H1 (cell line): ENCODE measurements around the gene ARMH2. TPM values are rescaled to one million over a fixed set of nuclear protein-coding genes. Genes with fewer than 3 reads are reported as not detected.

Source experiments
- CTCF ChIA-PET: fragments of 300-600 bp; sonication (Branson Sonifier 250); formaldehyde crosslinking; loops from one replicate; lab custom pipeline; 2021; ENCODE audit not compliant: partially characterized antibody; lab: Charles Lee
- POLR2A ChIA-PET: fragments of 300-600 bp; sonication (Branson Sonifier 250); formaldehyde crosslinking; loops from one replicate; lab custom pipeline; 2021; ENCODE audit warnings: inconsistent platforms; ENCODE audit not compliant: partially characterized antibody; lab: Charles Lee
- DNase-seq, 2 experiments: peaks; one replicate each; pipeline versions ENCODE4 v3.0.0 to v3.0.0-alpha.2; 2010 to 2022; ENCODE audit warnings: low spot score in 2 of 2, low read depth in 1 of 2, mixed read lengths in 1 of 2
- FAIRE-seq: peaks from 2 replicates; lab custom pipeline; 2011; peaks lifted over from hg19 to GRCh38; lab: Jason Lieb, UNC
- H2AFZ ChIP-seq: 2 replicates; pipeline ENCODE4 v1.8.1; 2012; ENCODE audit warnings: low read length, inconsistent platforms
- H2AK5ac ChIP-seq: 2 replicates; pipeline ENCODE4 v1.6.1; 2013; ENCODE audit warnings: low read depth, low read length
- H2BK120ac ChIP-seq: replicated peaks from 2 replicates; pipeline ENCODE3; 2013; ENCODE audit warnings: low read depth, low read length, inconsistent platforms
- H2BK12ac ChIP-seq: 2 replicates; pipeline ENCODE4 v1.6.1; 2013; ENCODE audit warnings: low read depth, low read length
- H2BK15ac ChIP-seq: 2 replicates; pipeline ENCODE4 v1.6.1; 2013; ENCODE audit warnings: low read length
- H2BK20ac ChIP-seq: 2 replicates; pipeline ENCODE4 v1.6.1; 2013; ENCODE audit warnings: low read length
- H2BK5ac ChIP-seq: 2 replicates; pipeline ENCODE4 v1.6.1; 2013; ENCODE audit warnings: low read depth, low read length
- H3K14ac ChIP-seq: 2 replicates; pipeline ENCODE4 v1.6.1; 2013; ENCODE audit warnings: inconsistent platforms; ENCODE audit not compliant: insufficient read length
- H3K18ac ChIP-seq: 2 replicates; pipeline ENCODE4 v1.6.1; 2013; ENCODE audit warnings: low read length; ENCODE audit errors: extremely low read depth
- H3K23ac ChIP-seq: 2 replicates; pipeline ENCODE4 v1.6.1; 2013; ENCODE audit warnings: inconsistent platforms; ENCODE audit not compliant: insufficient read length
- H3K23me2 ChIP-seq: 2 replicates; pipeline ENCODE4 v1.6.1; 2013; ENCODE audit warnings: low read depth, low read length
- H3K27ac ChIP-seq: 2 replicates; pipeline ENCODE4 v1.6.1; 2011; ENCODE audit warnings: low read depth, low read length, inconsistent platforms
- H3K27me3 ChIP-seq, 4 experiments: replicated peaks in 1 of 4; 1 replicate in 1 of 4; 2 replicates in 3 of 4; pipeline versions ENCODE4 v1.6.1 to v1.8.1; 2011 to 2013; ENCODE audit warnings: low read length in 3 of 4, mild to moderate bottlenecking in 3 of 4, inconsistent platforms in 2 of 4, mixed read lengths in 2 of 4, moderate library complexity in 1 of 4; ENCODE audit not compliant: control insufficient read depth in 3 of 4, insufficient read depth in 3 of 4; ENCODE audit errors: extremely low read depth in 1 of 4
- H3K36me3 ChIP-seq, 4 experiments: 2 replicates each; pipeline versions ENCODE4 v1.6.1 to v1.8.1; 2011 to 2013; ENCODE audit warnings: mild to moderate bottlenecking in 4 of 4, low read length in 3 of 4, moderate library complexity in 2 of 4, control low read depth in 1 of 4, inconsistent platforms in 1 of 4; ENCODE audit not compliant: insufficient read depth in 4 of 4, control insufficient read depth in 2 of 4
- H3K4ac ChIP-seq: replicated peaks from 2 replicates; pipeline ENCODE3; 2013; ENCODE audit warnings: low read length, low read depth, mixed read lengths, inconsistent platforms; ENCODE audit not compliant: insufficient read length
- H3K4me1 ChIP-seq, 4 experiments: replicated peaks in 1 of 4; 1 replicate in 1 of 4; 2 replicates in 3 of 4; pipeline versions ENCODE4 v1.6.1 to v1.8.1; 2011 to 2013; ENCODE audit warnings: low read length in 3 of 4, inconsistent platforms in 2 of 4, mixed read lengths in 1 of 4; ENCODE audit not compliant: insufficient read depth in 4 of 4, control insufficient read depth in 3 of 4
- H3K4me2 ChIP-seq, 2 experiments: 2 replicates each; pipeline versions ENCODE4 v1.6.1 to v1.8.1; 2011 to 2013; ENCODE audit warnings: low read depth in 2 of 2, low read length in 2 of 2, control low read depth in 1 of 2, inconsistent platforms in 1 of 2, mild to moderate bottlenecking in 1 of 2; ENCODE audit not compliant: insufficient read depth in 1 of 2
- H3K4me3 ChIP-seq, 4 experiments: fragments of 200-600, 300-600 bp in 1 of 4; sonication (generic), shearing (Covaris generic), sonication (Bioruptor Twin) in 1 of 4; 2 replicates each; pipeline versions ENCODE4 v1.5.1 to v1.8.1; 2011 to 2016; ENCODE audit warnings: low read length in 4 of 4, low read depth in 3 of 4, control low read depth in 2 of 4, inconsistent platforms in 2 of 4, mild to moderate bottlenecking in 2 of 4, mixed read lengths in 1 of 4, moderate library complexity in 1 of 4; ENCODE audit not compliant: insufficient read depth in 2 of 4; ENCODE audit errors: extremely low read depth in 1 of 4
- H3K56ac ChIP-seq: replicated peaks from 2 replicates; pipeline ENCODE3; 2013; ENCODE audit warnings: low read depth, mild to moderate bottlenecking, mixed read lengths, low read length, inconsistent platforms; ENCODE audit not compliant: insufficient read length
- H3K79me1 ChIP-seq: 2 replicates; pipeline ENCODE4 v1.6.1; 2013; ENCODE audit warnings: low read depth, low read length, control low read depth
- H3K79me2 ChIP-seq, 2 experiments: 2 replicates each; pipeline versions ENCODE4 v1.6.1 to v1.8.1; 2012 to 2013; ENCODE audit warnings: low read length in 2 of 2, mild to moderate bottlenecking in 2 of 2, inconsistent platforms in 1 of 2; ENCODE audit not compliant: insufficient read depth in 2 of 2, control insufficient read depth in 1 of 2
- H3K9ac ChIP-seq, 4 experiments: replicated peaks in 1 of 4; 1 replicate in 1 of 4; 2 replicates in 3 of 4; pipeline versions ENCODE4 v1.6.1 to v1.8.1; 2011 to 2013; ENCODE audit warnings: low read depth in 3 of 4, low read length in 3 of 4, control low read depth in 2 of 4, mild to moderate bottlenecking in 2 of 4, moderate library complexity in 2 of 4, inconsistent platforms in 1 of 4; ENCODE audit errors: extremely low read depth in 1 of 4
- H3K9me3 ChIP-seq, 2 experiments: 2 replicates each; pipeline versions ENCODE4 v1.6.1 to v1.8.1; 2012 to 2013; ENCODE audit warnings: mild to moderate bottlenecking in 2 of 2, moderate library complexity in 2 of 2, control low read depth in 1 of 2, inconsistent platforms in 1 of 2, low read depth in 1 of 2, low read length in 1 of 2, mixed read lengths in 1 of 2; ENCODE audit not compliant: insufficient read depth in 2 of 2
- H4K20me1 ChIP-seq, 2 experiments: replicated peaks in 1 of 2; 2 replicates each; pipeline versions ENCODE3 to v1.8.1; 2011 to 2013; ENCODE audit warnings: inconsistent platforms in 2 of 2, low read length in 2 of 2, mild to moderate bottlenecking in 1 of 2; ENCODE audit not compliant: insufficient read depth in 2 of 2, control insufficient read depth in 1 of 2
- H4K5ac ChIP-seq: 2 replicates; pipeline ENCODE4 v1.6.1; 2013; ENCODE audit warnings: low read length, low read depth, mixed read lengths, inconsistent platforms; ENCODE audit not compliant: insufficient read length
- H4K8ac ChIP-seq: 2 replicates; pipeline ENCODE4 v1.8.0; 2013; ENCODE audit warnings: mild to moderate bottlenecking, moderate library complexity, low read length, inconsistent platforms; ENCODE audit not compliant: insufficient read depth; ENCODE audit errors: extremely low read depth
- H4K91ac ChIP-seq: replicated peaks from 2 replicates; pipeline ENCODE3; 2013; ENCODE audit warnings: low read length, mixed read lengths, inconsistent platforms; ENCODE audit not compliant: insufficient read length
- ASH2L ChIP-seq: fragments of 200-600, 300-600 bp; sonication (generic); IDR thresholded peaks from one replicate; pipeline ENCODE4 v1.7.1; 2017; ENCODE audit warnings: low read length
- BCL11A ChIP-seq, 2 experiments: IDR thresholded peaks; one replicate each; pipeline ENCODE4 v1.6.1; 2011; ENCODE audit warnings: low read depth in 2 of 2, low read length in 2 of 2, mild to moderate bottlenecking in 2 of 2
- BRCA1 ChIP-seq: IDR thresholded peaks from 2 replicates; pipeline ENCODE4 v1.6.1; 2012; ENCODE audit warnings: low read depth, low read length, improper control_type of control experiment
- CBX5 ChIP-seq: fragments of 300-800, 300-1000 bp; sonication (generic); IDR thresholded peaks from 2 replicates; pipeline ENCODE4 v1.7.1; 2016; ENCODE audit warnings: antibody characterized with exemption, low read length, low read depth
- KDM5A ChIP-seq: fragments of 200-600 bp; IDR thresholded peaks from 2 replicates; pipeline ENCODE4 v1.7.1; 2012; ENCODE audit warnings: mild to moderate bottlenecking, low read length, inconsistent platforms, mixed read lengths
- SAP30 ChIP-seq: fragments of 300-600 bp; sonication (generic); IDR thresholded peaks from 2 replicates; pipeline ENCODE4 v1.7.1; 2012; ENCODE audit warnings: low read length, moderate library complexity, mild to moderate bottlenecking, inconsistent platforms; ENCODE audit not compliant: insufficient read depth, insufficient replicate concordance
- SIN3A ChIP-seq, 2 experiments: IDR thresholded peaks in 1 of 2; conservative IDR thresholded peaks in 1 of 2; 2 replicates each; pipeline ENCODE4 v1.6.1; 2011 to 2012; ENCODE audit warnings: low read length in 2 of 2, improper control_type of control experiment in 1 of 2, low read depth in 1 of 2, mild to moderate bottlenecking in 1 of 2
- SRF ChIP-seq: IDR thresholded peaks from 2 replicates; pipeline ENCODE4 v1.6.1; 2011; ENCODE audit warnings: mild to moderate bottlenecking, low read depth, low read length, moderate library complexity
- TAF7 ChIP-seq: optimal IDR thresholded peaks from 2 replicates; pipeline ENCODE3; 2011; ENCODE audit warnings: low read depth, mild to moderate bottlenecking, inconsistent platforms, low read length, moderate library complexity, borderline replicate concordance
- WGBS, 2 experiments: shearing (Covaris generic) in 1 of 2; methylation state at CpG; one replicate each; pipeline versions ENCODE4 v1.1.6 to v1.1.7; 2013 to 2015; ENCODE audit warnings: low lambda C conversion rate in 2 of 2, mixed read lengths in 2 of 2, inconsistent platforms in 1 of 2, low coverage in 1 of 2, missing lambda C conversion rate in 1 of 2; ENCODE audit not compliant: insufficient replicate concordance in 2 of 2, insufficient coverage in 1 of 2, insufficient read length in 1 of 2; ENCODE audit errors: extremely low coverage in 1 of 2, missing lambda C conversion rate in 1 of 2; 5-methylcytosine and 5-hydroxymethylcytosine counted together
- polyA plus RNA-seq, 7 experiments: library from polyadenylated mRNA; depleted of rRNA in 3 of 7; stranded (reverse) in 5 of 7; unstranded in 2 of 7; fragments of >200 nt in 5 of 7; fragments of 200-250 nt in 2 of 7; gene quantifications; 1 replicate in 5 of 7; 2 replicates in 1 of 7; 4 replicates in 1 of 7; pipeline versions ENCODE4 v1.2.1 to v1.2.3, GENCODE V29; 2011 to 2013; ENCODE audit warnings: missing spikeins in 2 of 7, mixed read lengths in 2 of 7
- total RNA-seq: library from RNA; stranded (reverse); fragmentation: NEBNext Ultra II Directional; extraction: Animal tissue kit (Norgen Biotek cat#: 25700); gene quantifications from 2 replicates; pipeline ENCODE4 v1.2.1, GENCODE V29; 2021
- TF ChIP-seq, protein P1 (sequence below): IDR thresholded peaks from 2 replicates; pipeline ENCODE4 v1.6.1; 2012; ENCODE audit warnings: low read length, inconsistent platforms

The ARMH2 gene
- total and polyA plus RNA-seq, 2 of the 8 experiments (the other 6 are each of a cell fraction or from before 2014, with no cell fraction given), result not detected

DNA sequence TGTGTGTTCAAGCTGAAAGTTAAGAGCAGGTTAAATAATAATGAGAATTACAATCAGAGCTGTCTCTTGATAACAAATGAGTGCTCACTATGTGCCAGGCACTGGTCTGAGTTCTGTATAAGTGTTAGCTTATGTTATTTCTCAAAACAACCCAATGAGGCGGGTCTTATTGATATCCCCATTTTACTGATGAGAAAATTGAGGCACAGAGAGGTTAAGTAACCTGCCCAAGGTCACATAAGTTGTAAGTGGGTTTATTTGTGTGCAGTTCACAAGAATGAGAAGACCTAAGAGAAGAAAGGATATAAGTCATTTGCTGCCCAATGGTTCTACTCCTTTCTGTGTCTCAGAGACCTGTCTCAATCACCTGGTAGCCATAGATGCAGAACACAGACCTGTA, 34.1 kb upstream of the ARMH2 start:
- Histone ChIP-seq H3K79me2 (no peaks in the 10 kb centered on the region), H3K9ac (no peak overlapping the region), H3K14ac (no peak overlapping the region), H2AFZ (no peak overlapping the region), H3K27me3 (no peaks in the 10 kb centered on the region), H3K79me1 (no peaks in the 10 kb centered on the region), H2BK20ac (no peak overlapping the region), H3K9me3 (no peaks in the 10 kb centered on the region), H4K8ac (no peak overlapping the region), H2BK12ac (no peak overlapping the region), H4K20me1 (peaks cover 0 to 2% of the 10 kb centered on the region in 2 experiments), H3K4me2 (no peak overlapping the region), H3K23ac (no peak overlapping the region), H2BK5ac (no peak overlapping the region), H2BK120ac (no peak overlapping the region), H4K5ac (no peak overlapping the region), H4K91ac (no peak overlapping the region), H2BK15ac (no peak overlapping the region), H2AK5ac (no peak overlapping the region), H3K27ac (no peak overlapping the region), H3K4me3 (no peak overlapping the region), H3K36me3 (no peaks in the 10 kb centered on the region), H3K18ac (no peak overlapping the region), H3K4ac (no peak overlapping the region), H3K23me2 (no peaks in the 10 kb centered on the region; the same call in 1 of the 2 replicates), H3K4me1 (no peaks in the 10 kb centered on the region), H3K56ac (no peak overlapping the region)
- DNase-seq (no peak), FAIRE-seq (no peak)
- POLR2A ChIA-PET, result interaction anchor here (0.6 to 0.9 kb wide), 2 partner anchors 11 to 694 kb away, joined by 3 read pairs; no protein-coding TSS in a partner anchor
- CTCF ChIA-PET, result interaction anchor here (0.8 to 1.3 kb wide), 2 partner anchors 13 to 24 kb away, joined by 3 to 4 read pairs; no protein-coding TSS in a partner anchor
- WGBS, 2 experiments, result 94% methylated on average over 1 of the region's 1 CpG; no CpG with 5 or more reads in 1 of the 2 experiments
- TF ChIP-seq ASH2L (no peak), CBX5 (no peak), SIN3A (conservative IDR thresholded peaks at IDR 0.05 in 1 of 2, IDR thresholded peaks at IDR 0.05 in 1 of 2; ENCODE audit: low read depth in 1 of 2, low read length in 2 of 2) (no peak), BRCA1 (no peak), BCL11A (IDR thresholded peaks at IDR 0.05; ENCODE audit: low read depth in 2 of 2, low read length in 2 of 2) (no peak), SRF (no peak), KDM5A (no peak), TAF7 (no peak), SAP30 (no peak)
- TF ChIP-seq, protein P1, sequence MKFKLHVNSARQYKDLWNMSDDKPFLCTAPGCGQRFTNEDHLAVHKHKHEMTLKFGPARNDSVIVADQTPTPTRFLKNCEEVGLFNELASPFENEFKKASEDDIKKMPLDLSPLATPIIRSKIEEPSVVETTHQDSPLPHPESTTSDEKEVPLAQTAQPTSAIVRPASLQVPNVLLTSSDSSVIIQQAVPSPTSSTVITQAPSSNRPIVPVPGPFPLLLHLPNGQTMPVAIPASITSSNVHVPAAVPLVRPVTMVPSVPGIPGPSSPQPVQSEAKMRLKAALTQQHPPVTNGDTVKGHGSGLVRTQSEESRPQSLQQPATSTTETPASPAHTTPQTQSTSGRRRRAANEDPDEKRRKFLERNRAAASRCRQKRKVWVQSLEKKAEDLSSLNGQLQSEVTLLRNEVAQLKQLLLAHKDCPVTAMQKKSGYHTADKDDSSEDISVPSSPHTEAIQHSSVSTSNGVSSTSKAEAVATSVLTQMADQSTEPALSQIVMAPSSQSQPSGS, result no peak
